ENCODE results near the gene MFAP1.

The MFAP1 gene

DNA sequence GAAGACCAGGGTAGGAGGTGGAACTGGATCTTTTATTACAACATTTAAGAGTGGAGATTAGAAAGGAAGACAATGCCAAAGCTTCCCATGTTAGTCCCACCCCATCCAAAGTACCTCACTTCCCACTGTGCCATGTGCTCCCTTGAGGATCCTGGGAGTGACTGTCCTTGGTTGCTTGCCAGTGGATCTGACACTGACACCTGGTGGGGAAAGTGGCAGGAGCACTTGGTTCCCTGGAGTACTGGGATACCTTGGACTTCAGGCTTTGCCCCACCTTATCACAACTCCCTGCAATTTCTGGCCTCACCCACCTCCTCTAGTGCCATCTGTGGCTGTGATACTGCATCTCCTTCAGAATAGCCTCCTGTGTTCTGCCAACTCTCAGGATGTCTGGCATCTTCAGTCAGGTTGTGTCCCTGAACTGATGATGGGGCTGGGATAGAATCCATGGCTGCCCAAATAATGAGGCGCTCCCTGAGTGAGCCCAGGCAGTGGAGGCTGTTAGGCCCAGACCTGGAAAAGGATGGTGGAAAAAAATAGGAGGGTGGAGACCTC, 49.0 kb downstream of the MFAP1 start:
- Histone ChIP-seq H3K4me3 (ENCODE audit: low read length) (peak overlapping the region; percentile 95), H3K4me2 (ENCODE audit: low read length) (peak overlapping the region; percentile 93), H3K9me3 (ENCODE audit: control insufficient read depth, insufficient read depth, low read length) (no peaks in the 10 kb centered on the region), H3K79me2 (ENCODE audit: control insufficient read depth, low read length) (peaks cover 73% of the 10 kb centered on the region), H3K9me2 (replicated peaks; ENCODE audit: control insufficient read depth, low read length) (no peaks in the 10 kb centered on the region), H3K4me1 (ENCODE audit: control insufficient read depth, low read length) (peaks cover 66% of the 10 kb centered on the region), H4K20me1 (ENCODE audit: control insufficient read depth, insufficient read depth, low read depth, low read length) (peaks cover 11% of the 10 kb centered on the region; the same call in 1 of the 2 replicates), H3F3A (ENCODE audit: control insufficient read depth, insufficient read depth) (peaks cover 66% of the 10 kb centered on the region), H3K27me3 (ENCODE audit: control insufficient read depth, low read length) (no peaks in the 10 kb centered on the region), H3K27ac (ENCODE audit: low read depth, low read length) (peak overlapping the region; percentile 97), H3K36me3 (ENCODE audit: control insufficient read depth, low read length) (peaks cover 79% of the 10 kb centered on the region)
- TF ChIP-seq, protein P1, sequence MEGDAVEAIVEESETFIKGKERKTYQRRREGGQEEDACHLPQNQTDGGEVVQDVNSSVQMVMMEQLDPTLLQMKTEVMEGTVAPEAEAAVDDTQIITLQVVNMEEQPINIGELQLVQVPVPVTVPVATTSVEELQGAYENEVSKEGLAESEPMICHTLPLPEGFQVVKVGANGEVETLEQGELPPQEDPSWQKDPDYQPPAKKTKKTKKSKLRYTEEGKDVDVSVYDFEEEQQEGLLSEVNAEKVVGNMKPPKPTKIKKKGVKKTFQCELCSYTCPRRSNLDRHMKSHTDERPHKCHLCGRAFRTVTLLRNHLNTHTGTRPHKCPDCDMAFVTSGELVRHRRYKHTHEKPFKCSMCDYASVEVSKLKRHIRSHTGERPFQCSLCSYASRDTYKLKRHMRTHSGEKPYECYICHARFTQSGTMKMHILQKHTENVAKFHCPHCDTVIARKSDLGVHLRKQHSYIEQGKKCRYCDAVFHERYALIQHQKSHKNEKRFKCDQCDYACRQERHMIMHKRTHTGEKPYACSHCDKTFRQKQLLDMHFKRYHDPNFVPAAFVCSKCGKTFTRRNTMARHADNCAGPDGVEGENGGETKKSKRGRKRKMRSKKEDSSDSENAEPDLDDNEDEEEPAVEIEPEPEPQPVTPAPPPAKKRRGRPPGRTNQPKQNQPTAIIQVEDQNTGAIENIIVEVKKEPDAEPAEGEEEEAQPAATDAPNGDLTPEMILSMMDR (IDR thresholded peaks at IDR 0.05; ENCODE audit: low read depth, low read length, poor library complexity, severe bottlenecking) = peak; percentile 45
- no peak for TF ChIP-seq EZH2phosphoT487 (IDR thresholded peaks at IDR 0.05; ENCODE audit: borderline replicate concordance, low read length)

DNA sequence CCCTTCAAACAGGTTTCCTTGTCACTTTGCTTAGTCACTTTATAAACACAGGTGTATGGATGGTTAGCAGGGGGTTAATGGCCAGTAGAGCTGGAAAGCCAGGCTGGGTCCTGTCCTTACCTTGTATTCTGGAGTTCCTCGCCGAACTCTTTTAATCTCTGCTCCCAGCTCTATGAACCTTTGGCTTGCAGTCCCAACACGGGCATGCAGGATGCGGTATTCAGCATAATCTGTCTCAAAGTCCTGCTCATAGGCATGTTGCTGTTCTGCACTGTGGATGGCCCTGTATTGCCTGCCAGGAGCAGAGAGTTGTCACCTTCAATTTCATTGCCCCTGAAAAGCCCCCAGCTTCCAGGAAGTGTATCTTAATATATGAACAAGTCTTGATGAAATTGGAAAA, 50.4 kb downstream of the MFAP1 start:
- no peaks in the 10 kb centered on the region for H3K9me2 ChIP-seq (replicated peaks; ENCODE audit: control insufficient read depth, low read length)
- H3K79me2 ChIP-seq (ENCODE audit: control insufficient read depth, low read length) = peaks cover 63% of the 10 kb centered on the region
- H4K20me1 ChIP-seq (ENCODE audit: control insufficient read depth, insufficient read depth, low read depth, low read length) = peaks cover 11% of the 10 kb centered on the region; the same call in 1 of the 2 replicates
- H3K27me3 ChIP-seq (ENCODE audit: control insufficient read depth, low read length) = no peaks in the 10 kb centered on the region
- peaks cover 66% of the 10 kb centered on the region for H3K4me1 ChIP-seq (ENCODE audit: control insufficient read depth, low read length)
- TF ChIP-seq, protein P1 (IDR thresholded peaks at IDR 0.05; ENCODE audit: low read depth, low read length, poor library complexity, severe bottlenecking) = no peak
- no peak for TF ChIP-seq EZH2phosphoT487 (IDR thresholded peaks at IDR 0.05; ENCODE audit: borderline replicate concordance, low read length)
- H3K4me3 ChIP-seq (ENCODE audit: low read length) = peak overlapping the region; percentile 95
- peaks cover 75% of the 10 kb centered on the region for H3F3A ChIP-seq (ENCODE audit: control insufficient read depth, insufficient read depth)
- H3K4me2 ChIP-seq (ENCODE audit: low read length) = peak overlapping the region; percentile 93
- peak overlapping the region; percentile 97 for H3K27ac ChIP-seq (ENCODE audit: low read depth, low read length)
- H3K9me3 ChIP-seq (ENCODE audit: control insufficient read depth, insufficient read depth, low read length) = no peaks in the 10 kb centered on the region
- H3K36me3 ChIP-seq (ENCODE audit: control insufficient read depth, low read length) = peaks cover 89% of the 10 kb centered on the region

DNA sequence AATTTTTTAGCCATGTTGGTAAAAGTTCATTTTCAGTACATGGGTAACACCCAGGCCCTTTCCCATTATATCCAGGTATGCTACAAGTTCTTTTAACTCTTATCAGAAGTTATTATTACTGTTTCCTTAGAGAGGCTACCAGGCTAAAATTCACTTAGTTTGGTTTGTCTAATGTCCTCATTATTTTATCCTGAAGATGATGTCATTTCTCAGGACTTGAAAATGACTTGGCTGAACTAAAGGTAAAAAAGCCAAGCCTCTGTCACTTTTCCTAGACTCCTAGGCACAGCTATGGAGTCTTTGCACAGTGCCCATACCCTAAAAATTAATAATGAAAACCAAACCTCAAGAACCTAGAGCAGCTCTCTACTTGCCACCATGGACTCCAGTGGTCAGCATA, 51.9 kb downstream of the MFAP1 start:
- Histone ChIP-seq H3K4me1 (ENCODE audit: control insufficient read depth, low read length) (peaks cover 54% of the 10 kb centered on the region), H3K4me2 (ENCODE audit: low read length) (peak overlapping the region; percentile 93), H3K9me2 (replicated peaks; ENCODE audit: control insufficient read depth, low read length) (no peaks in the 10 kb centered on the region), H3K4me3 (ENCODE audit: low read length) (peak overlapping the region; percentile 95), H3K27ac (ENCODE audit: low read depth, low read length) (peak overlapping the region; percentile 97), H3K79me2 (ENCODE audit: control insufficient read depth, low read length) (peaks cover 50% of the 10 kb centered on the region), H3K9me3 (ENCODE audit: control insufficient read depth, insufficient read depth, low read length) (no peaks in the 10 kb centered on the region), H3K36me3 (ENCODE audit: control insufficient read depth, low read length) (peaks cover 95% of the 10 kb centered on the region), H3F3A (ENCODE audit: control insufficient read depth, insufficient read depth) (peaks cover 83% of the 10 kb centered on the region), H3K27me3 (ENCODE audit: control insufficient read depth, low read length) (no peaks in the 10 kb centered on the region), H4K20me1 (ENCODE audit: control insufficient read depth, insufficient read depth, low read depth, low read length) (peaks cover 11% of the 10 kb centered on the region; the same call in 1 of the 2 replicates)
- TF ChIP-seq, protein P1 (IDR thresholded peaks at IDR 0.05; ENCODE audit: low read depth, low read length, poor library complexity, severe bottlenecking) = no peak
- TF ChIP-seq EZH2phosphoT487 (IDR thresholded peaks at IDR 0.05; ENCODE audit: borderline replicate concordance, low read length) = no peak

Data from DOHH2 (cell line).